Measurements from ENCODE around the gene AP2B1. TPM values are rescaled to one million over a fixed set of nuclear protein-coding genes. Genes with fewer than 3 reads are reported as not detected.

The AP2B1 gene
- total RNA-seq, 2 experiments from 2014 or later = 28.9 to 76.0 TPM

DNA sequence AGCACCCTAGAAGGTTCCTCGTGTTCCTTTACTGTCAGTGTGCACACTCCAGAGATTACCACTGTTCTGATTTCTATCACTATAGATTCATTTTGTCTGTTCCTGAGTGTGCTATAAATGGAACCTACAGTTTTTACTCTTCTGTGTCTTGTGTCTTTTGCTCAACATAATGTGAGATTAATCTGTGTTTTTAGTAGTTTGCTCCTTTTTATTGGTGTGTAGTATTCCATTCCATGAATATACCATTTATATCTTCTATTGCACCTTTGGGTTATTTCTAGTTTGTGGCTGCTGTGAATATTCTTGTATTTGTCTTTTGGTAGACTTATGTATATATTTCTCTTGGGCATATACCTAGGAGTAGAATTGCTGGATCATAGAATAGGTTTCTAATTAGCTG, 68.2 kb downstream of the AP2B1 start:
- Histone ChIP-seq H4K20me1 (ENCODE audit: insufficient read depth, low read length) (no peaks in the 10 kb centered on the region), H3K4me1 (ENCODE audit: insufficient read depth, low read length, poor library complexity, severe bottlenecking) (no peaks in the 10 kb centered on the region), H3K4me3 (ENCODE audit: low read depth, low read length, poor library complexity, severe bottlenecking) (no peak overlapping the region), H3K79me2 (ENCODE audit: insufficient read depth, low read depth, low read length) (no peaks in the 10 kb centered on the region), H3K27ac (ENCODE audit: low read depth, low read length, poor library complexity, severe bottlenecking) (no peak overlapping the region), H2AFZ (ENCODE audit: low read length) (no peak overlapping the region), H3K4me2 (ENCODE audit: low read length) (no peak overlapping the region), H3K36me3 (ENCODE audit: insufficient read depth, low read length) (peaks cover 68% of the 10 kb centered on the region), H3K9me3 (ENCODE audit: low read length) (no peaks in the 10 kb centered on the region), H3K9me2 (ENCODE audit: insufficient read depth, low read length) (no peaks in the 10 kb centered on the region)
- no peak for DNase-seq (ENCODE audit: low spot score)
- intact Hi-C loops (cut with micrococcal nuclease; ENCODE audit: unreplicated experiment) = no loop called here
- no TSS peak for BruUV-seq (replicated peaks)
- ChIA-PET POLR2A (no interaction called here), CTCF (ENCODE audit: unreplicated experiment) (no interaction called here)
- TF ChIP-seq EZH2phosphoT487 (IDR thresholded peaks at IDR 0.05; ENCODE audit: borderline replicate concordance, low read depth, low read length) (no peak), CTCF (conservative IDR thresholded peaks at IDR 0.05; ENCODE audit: low read length) (no peak)

DNA sequence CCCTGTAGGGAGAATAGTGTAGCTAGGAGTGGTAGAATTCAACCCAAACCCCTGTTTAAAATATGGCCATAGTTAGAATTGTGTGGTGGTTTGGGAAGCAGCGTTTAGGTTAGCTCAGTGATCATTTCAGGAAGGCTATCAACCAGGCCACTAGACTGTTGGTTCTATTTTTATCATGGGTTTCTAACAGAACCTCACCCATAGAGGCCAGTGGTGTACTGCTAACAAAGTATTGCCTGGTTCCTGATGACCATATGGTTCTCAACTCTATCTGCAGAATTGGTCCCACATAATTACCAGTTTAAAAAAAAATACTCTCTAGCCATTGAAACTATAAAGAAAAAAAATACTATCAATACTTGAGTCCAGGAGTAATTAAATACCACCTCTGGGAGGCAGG, 73.8 kb downstream of the AP2B1 start:
- Histone ChIP-seq H3K27ac (ENCODE audit: low read depth, low read length, poor library complexity, severe bottlenecking) (no peak overlapping the region), H3K4me1 (ENCODE audit: insufficient read depth, low read length, poor library complexity, severe bottlenecking) (no peaks in the 10 kb centered on the region), H3K4me2 (ENCODE audit: low read length) (no peak overlapping the region), H3K9me2 (ENCODE audit: insufficient read depth, low read length) (no peaks in the 10 kb centered on the region), H3K79me2 (ENCODE audit: insufficient read depth, low read depth, low read length) (no peaks in the 10 kb centered on the region), H3K4me3 (ENCODE audit: low read depth, low read length, poor library complexity, severe bottlenecking) (no peak overlapping the region), H3K9me3 (ENCODE audit: low read length) (no peaks in the 10 kb centered on the region), H3K36me3 (ENCODE audit: insufficient read depth, low read length) (peaks cover 65% of the 10 kb centered on the region), H2AFZ (ENCODE audit: low read length) (no peak overlapping the region), H4K20me1 (ENCODE audit: insufficient read depth, low read length) (no peaks in the 10 kb centered on the region)
- TF ChIP-seq EZH2phosphoT487 (IDR thresholded peaks at IDR 0.05; ENCODE audit: borderline replicate concordance, low read depth, low read length) (no peak), CTCF (conservative IDR thresholded peaks at IDR 0.05; ENCODE audit: low read length) (no peak)
- no peak for DNase-seq (ENCODE audit: low spot score)
- intact Hi-C loops (cut with micrococcal nuclease; ENCODE audit: unreplicated experiment) = no loop called here
- ChIA-PET CTCF (ENCODE audit: unreplicated experiment) (no interaction called here), POLR2A (no interaction called here)
- no TSS peak for BruUV-seq (replicated peaks)

GRCh38 chr17:35664685-35665084, 77.6 kb downstream of the AP2B1 start:
- Histone ChIP-seq H3K4me1 (ENCODE audit: insufficient read depth, low read length, poor library complexity, severe bottlenecking) (no peaks in the 10 kb centered on the region), H3K9me3 (ENCODE audit: low read length) (no peaks in the 10 kb centered on the region), H3K79me2 (ENCODE audit: insufficient read depth, low read depth, low read length) (no peaks in the 10 kb centered on the region), H2AFZ (ENCODE audit: low read length) (no peak overlapping the region), H3K4me3 (ENCODE audit: low read depth, low read length, poor library complexity, severe bottlenecking) (no peak overlapping the region), H3K27ac (ENCODE audit: low read depth, low read length, poor library complexity, severe bottlenecking) (no peak overlapping the region), H3K36me3 (ENCODE audit: insufficient read depth, low read length) (peaks cover 33% of the 10 kb centered on the region), H3K9me2 (ENCODE audit: insufficient read depth, low read length) (no peaks in the 10 kb centered on the region), H4K20me1 (ENCODE audit: insufficient read depth, low read length) (no peaks in the 10 kb centered on the region), H3K4me2 (ENCODE audit: low read length) (no peak overlapping the region)
- POLR2A ChIA-PET = interaction anchor here (0.7 to 1.9 kb wide), 2 partner anchors 21 to 45 kb away, joined by 3 to 6 read pairs; no protein-coding TSS in a partner anchor
- no TSS peak for BruUV-seq (replicated peaks)
- intact Hi-C loops (cut with micrococcal nuclease; ENCODE audit: unreplicated experiment) = no loop called here
- TF ChIP-seq EZH2phosphoT487 (IDR thresholded peaks at IDR 0.05; ENCODE audit: borderline replicate concordance, low read depth, low read length) (no peak), CTCF (conservative IDR thresholded peaks at IDR 0.05; ENCODE audit: low read length) (no peak)
- DNase-seq (ENCODE audit: low spot score) = no peak
- CTCF ChIA-PET (ENCODE audit: unreplicated experiment) = no interaction called here
